OCI-LY1 (cell line): ENCODE data around the gene PRKCZ.

Experiments
- EZH2 ChIP-seq: fragments of 200-600 bp; sonication (generic), shearing (Covaris generic); IDR thresholded peaks from 2 replicates; pipeline ENCODE4 v1.8.0; 2017; ENCODE audit warnings: borderline replicate concordance, mixed run types, mild to moderate bottlenecking, antibody characterized with exemption, low read length, moderate library complexity, mixed read lengths
- TF ChIP-seq, protein P1 (sequence below): fragments of 200-600 bp; sonication (generic), shearing (Covaris generic); IDR thresholded peaks from 2 replicates; pipeline ENCODE4 v1.5.1; 2017; ENCODE audit warnings: mild to moderate bottlenecking, antibody characterized with exemption, low read length, moderate library complexity, mixed read lengths

DNA sequence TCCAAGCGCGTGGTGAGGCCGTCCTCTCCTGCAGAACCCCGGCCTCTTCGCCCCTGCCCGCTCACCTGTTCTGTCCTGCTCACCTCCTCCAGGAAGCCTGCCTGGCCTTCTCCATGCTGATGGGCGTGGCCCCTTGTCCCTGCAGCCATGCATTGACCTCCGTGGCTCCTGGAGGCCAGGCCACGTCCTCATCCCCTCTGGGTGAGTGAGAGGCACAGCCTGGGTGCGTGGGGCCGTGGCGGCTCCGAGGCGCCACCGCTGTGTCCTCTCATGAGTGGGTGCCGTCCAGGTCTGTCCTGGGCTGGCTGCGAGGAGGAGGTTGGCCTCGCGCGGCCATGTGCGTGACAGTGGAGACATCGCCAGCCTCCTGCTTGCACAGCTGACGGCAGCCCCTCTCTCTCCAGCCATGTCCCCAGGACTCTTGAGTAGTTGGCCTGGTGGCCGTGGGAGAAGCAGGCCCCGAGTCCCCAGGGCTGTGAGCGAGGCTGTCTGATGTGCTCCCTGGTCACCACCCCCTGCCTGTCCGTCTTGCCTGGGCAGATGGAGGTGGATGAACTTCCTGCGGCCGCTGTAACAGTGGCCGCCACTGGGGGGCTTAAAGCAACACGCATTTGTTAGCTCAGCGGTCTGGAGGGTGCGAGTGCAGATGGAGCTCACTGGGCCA lies 58.1 kb downstream of the PRKCZ start:
- TF ChIP-seq, protein P1, sequence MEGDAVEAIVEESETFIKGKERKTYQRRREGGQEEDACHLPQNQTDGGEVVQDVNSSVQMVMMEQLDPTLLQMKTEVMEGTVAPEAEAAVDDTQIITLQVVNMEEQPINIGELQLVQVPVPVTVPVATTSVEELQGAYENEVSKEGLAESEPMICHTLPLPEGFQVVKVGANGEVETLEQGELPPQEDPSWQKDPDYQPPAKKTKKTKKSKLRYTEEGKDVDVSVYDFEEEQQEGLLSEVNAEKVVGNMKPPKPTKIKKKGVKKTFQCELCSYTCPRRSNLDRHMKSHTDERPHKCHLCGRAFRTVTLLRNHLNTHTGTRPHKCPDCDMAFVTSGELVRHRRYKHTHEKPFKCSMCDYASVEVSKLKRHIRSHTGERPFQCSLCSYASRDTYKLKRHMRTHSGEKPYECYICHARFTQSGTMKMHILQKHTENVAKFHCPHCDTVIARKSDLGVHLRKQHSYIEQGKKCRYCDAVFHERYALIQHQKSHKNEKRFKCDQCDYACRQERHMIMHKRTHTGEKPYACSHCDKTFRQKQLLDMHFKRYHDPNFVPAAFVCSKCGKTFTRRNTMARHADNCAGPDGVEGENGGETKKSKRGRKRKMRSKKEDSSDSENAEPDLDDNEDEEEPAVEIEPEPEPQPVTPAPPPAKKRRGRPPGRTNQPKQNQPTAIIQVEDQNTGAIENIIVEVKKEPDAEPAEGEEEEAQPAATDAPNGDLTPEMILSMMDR: peak; percentile 54
- no peak for TF ChIP-seq EZH2
